B cell (primary cell): ENCODE results near the gene KCTD6. TPM values are rescaled to one million over a fixed set of nuclear protein-coding genes. Genes with fewer than 3 reads are reported as not detected.
A peak's percentile ranks its signal among the peaks of the same experiment; 100 is the strongest.

Experiments used
- ATAC-seq: fragments of 200-7000 bp; cut with Tn5 transposase; one replicate; pipeline ENCODE4 v1.10.0; 2021; ENCODE audit warnings: low read depth, mild to moderate bottlenecking, moderate number of reproducible peaks, moderate library complexity
- CTCF ChIA-PET: fragments of 350-600 bp; sonication (Branson Sonifier 250); formaldehyde crosslinking; loops from one replicate; lab custom pipeline; 2021; ENCODE audit warnings: antibody characterized with exemption, inconsistent platforms; lab: Charles Lee
- POLR2A ChIA-PET: fragments of 350-600 bp; sonication (Branson Sonifier 250); formaldehyde crosslinking; loops from one replicate; lab custom pipeline; 2021; ENCODE audit warnings: antibody characterized with exemption; lab: Charles Lee
- DNase-seq: peaks from one replicate; pipeline ENCODE4 v3.0.0; 2013
- H2AFZ ChIP-seq: 2 replicates; pipeline ENCODE4 v1.6.1; 2012; ENCODE audit warnings: mild to moderate bottlenecking, low read depth, low read length; ENCODE audit not compliant: insufficient read depth, poor library complexity, severe bottlenecking
- H3K27ac ChIP-seq, 2 donors: 1 replicate in 1 of 2; 2 replicates in 1 of 2; pipeline ENCODE4 v1.5.1; 2012 to 2013; ENCODE audit warnings: low read length in 2 of 2, mild to moderate bottlenecking in 2 of 2, moderate library complexity in 1 of 2
- H3K27me3 ChIP-seq, 4 experiments: fragments of 200-600 bp in 1 of 4; sonication (generic) in 1 of 4; replicated peaks in 1 of 4; 1 replicate in 2 of 4; 2 replicates in 2 of 4; pipeline versions ENCODE4 v1.6.1 to v1.7.0; 2013 to 2016; ENCODE audit warnings: low read length in 3 of 4, mild to moderate bottlenecking in 2 of 4, mixed read lengths in 1 of 4, moderate library complexity in 1 of 4; ENCODE audit not compliant: insufficient read depth in 4 of 4, control insufficient read depth in 3 of 4; ENCODE audit errors: control extremely low read depth in 1 of 4
- H3K36me3 ChIP-seq, 2 experiments: replicated peaks in 1 of 2; 1 replicate in 1 of 2; 2 replicates in 1 of 2; pipeline versions ENCODE4 v1.6.1 to v1.7.1; 2013; ENCODE audit warnings: low read length in 1 of 2; ENCODE audit not compliant: insufficient read depth in 2 of 2, control insufficient read depth in 1 of 2; ENCODE audit errors: control extremely low read depth in 1 of 2, extremely low read depth in 1 of 2
- H3K4me1 ChIP-seq, 2 donors: fragments of 200-600 bp in 1 of 2; sonication (generic) in 1 of 2; 1 replicate in 1 of 2; 2 replicates in 1 of 2; pipeline versions ENCODE4 v1.5.1 to v1.6.1; 2013 to 2017; ENCODE audit warnings: low read length in 2 of 2; ENCODE audit not compliant: control insufficient read depth in 2 of 2, insufficient read depth in 2 of 2
- H3K4me2 ChIP-seq: replicated peaks from 2 replicates; pipeline ENCODE3; 2012; ENCODE audit warnings: mild to moderate bottlenecking, low read depth, low read length; ENCODE audit not compliant: poor library complexity, severe bottlenecking
- H3K4me3 ChIP-seq, 5 experiments: fragments of 200-600 bp in 1 of 5; sonication (generic) in 1 of 5; 1 replicate in 3 of 5; 2 replicates in 2 of 5; pipeline versions ENCODE4 v1.5.1 to v1.7.0; 2011 to 2016; ENCODE audit warnings: low read length in 4 of 5, mild to moderate bottlenecking in 4 of 5, low read depth in 2 of 5, control low read depth in 1 of 5, moderate library complexity in 1 of 5; ENCODE audit not compliant: insufficient read depth in 1 of 5; ENCODE audit errors: control extremely low read depth in 1 of 5, extremely low read depth in 1 of 5
- H3K79me2 ChIP-seq: fragments of 200-600 bp; sonication (generic); one replicate; pipeline ENCODE4 v1.6.0; 2016; ENCODE audit warnings: low read length; ENCODE audit not compliant: control insufficient read depth, insufficient read depth
- H3K9ac ChIP-seq: fragments of 200-600 bp; sonication (generic); 2 replicates; pipeline ENCODE4 v1.6.1; 2017; ENCODE audit warnings: mild to moderate bottlenecking, low read length, moderate library complexity
- H3K9me3 ChIP-seq, 3 donors: one replicate each; pipeline versions ENCODE4 v1.6.1 to v1.7.1; 2013; ENCODE audit warnings: low read length in 2 of 3; ENCODE audit not compliant: control insufficient read depth in 2 of 3, insufficient read depth in 1 of 3; ENCODE audit errors: control extremely low read depth in 1 of 3
- H4K20me1 ChIP-seq: 2 replicates; pipeline ENCODE4 v1.6.0; 2012; ENCODE audit warnings: mild to moderate bottlenecking, low read length; ENCODE audit not compliant: insufficient read depth, control insufficient read depth, poor library complexity, severe bottlenecking
- H3K27ac Mint-ChIP-seq: one replicate; pipeline ENCODE4 v1.8.0; 2021; ENCODE audit warnings: mixed read lengths
- H3K27me3 Mint-ChIP-seq: one replicate; pipeline ENCODE4 v1.8.0; 2021; ENCODE audit warnings: mixed read lengths
- H3K4me1 Mint-ChIP-seq: one replicate; pipeline ENCODE4 v1.8.0; 2021; ENCODE audit warnings: mixed read lengths
- H3K4me3 Mint-ChIP-seq: one replicate; pipeline ENCODE4 v1.8.0; 2021; ENCODE audit warnings: mixed read lengths
- H3K9me3 Mint-ChIP-seq: one replicate; pipeline ENCODE4 v1.8.0; 2022; ENCODE audit warnings: mixed read lengths; ENCODE audit not compliant: insufficient read depth
- CTCF ChIP-seq: fragments of 200-600 bp; IDR thresholded peaks from one replicate; pipeline ENCODE4 v1.8.0; 2022; ENCODE audit warnings: antibody characterized with exemption, mild to moderate bottlenecking
- EZH2 ChIP-seq: IDR thresholded peaks from 2 replicates; pipeline ENCODE4 v1.6.1; 2012; ENCODE audit warnings: borderline replicate concordance, low read depth, mild to moderate bottlenecking, moderate library complexity, low read length; ENCODE audit not compliant: insufficient read depth, poor library complexity, severe bottlenecking
- WGBS: methylation state at CpG from one replicate; pipeline ENCODE4 v1.1.5; 2013; ENCODE audit warnings: missing lambda C conversion rate; ENCODE audit not compliant: insufficient coverage; 5-methylcytosine and 5-hydroxymethylcytosine counted together
- intact Hi-C: fragments of 100-400 bp; cut with micrococcal nuclease; formaldehyde crosslinking; loops from one replicate; pipeline ENCODE4 v1.10.0; 2022
- polyA plus RNA-seq: library from polyadenylated mRNA; depleted of rRNA; stranded (reverse); fragments of >200 nt; gene quantifications from 2 replicates; pipeline ENCODE4 v1.2.3, GENCODE V29; 2012
- total RNA-seq, 2 donors: library from RNA; stranded (reverse); fragments of 120-200 nt in 1 of 2; gene quantifications; 1 replicate in 1 of 2; 2 replicates in 1 of 2; pipeline versions ENCODE4 v1.2.3 to v1.2.4, GENCODE V29; 2013 to 2022

The KCTD6 gene
- total and polyA plus RNA-seq, 2 donors (not counting 1 experiment from before 2014, with no cell fraction given), result 7.4 to 14.6 TPM

DNA sequence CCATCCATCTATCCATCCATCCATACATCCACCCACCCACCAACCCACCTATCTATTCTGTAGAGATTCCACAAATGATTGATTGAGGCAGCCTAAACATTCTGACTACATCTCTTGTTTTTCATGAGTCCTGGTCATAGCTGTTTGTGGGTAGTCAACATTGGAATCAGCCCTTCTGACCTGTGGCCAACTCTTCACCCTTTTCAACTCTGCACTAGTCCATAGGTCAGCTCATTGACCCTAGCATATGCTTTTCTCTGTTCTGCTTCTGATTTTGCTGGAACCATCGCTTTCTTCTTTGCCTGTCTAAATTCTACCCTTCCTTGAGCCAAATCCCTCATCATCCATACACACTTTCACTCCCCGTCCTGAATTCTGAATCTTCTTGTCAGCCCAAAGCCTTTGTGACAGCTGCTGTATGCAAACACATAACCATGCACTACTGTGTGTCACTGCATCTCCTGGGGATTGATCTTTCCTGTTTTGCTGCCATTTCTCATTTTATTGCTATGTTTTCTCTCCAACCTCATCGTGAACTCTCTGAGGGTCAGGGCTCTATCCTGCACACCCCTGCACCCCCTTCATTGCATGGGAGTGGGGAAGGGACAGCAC lies 16.8 kb upstream of the KCTD6 start:
- H3K4me2 ChIP-seq, result peak overlapping the region; percentile 51
- TF ChIP-seq EZH2 (no peak), CTCF (no peak)
- DNase-seq (peak; percentile 24), ATAC-seq (peak; percentile 81)
- no peaks in the 10 kb centered on the region for H4K20me1 ChIP-seq
- peak overlapping the region; percentile 1 to 40 for H3K27ac ChIP-seq
- Mint-ChIP-seq H3K27ac (peak overlapping the region; percentile 75), H3K4me1 (peaks cover 27% of the 10 kb centered on the region), H3K9me3 (no peaks in the 10 kb centered on the region), H3K27me3 (no peaks in the 10 kb centered on the region), H3K4me3 (peak overlapping the region; percentile 76)
- peak overlapping the region; percentile 44 for H2AFZ ChIP-seq
- no peaks in the 10 kb centered on the region for H3K79me2 ChIP-seq
- intact Hi-C loops, result loop anchor here (2.0 kb wide), 1 partner anchor 16 kb away; no protein-coding TSS in a partner anchor
- CTCF ChIA-PET, result interaction anchor here (1.3 to 1.4 kb wide), 3 partner anchors 16 to 167 kb away, joined by 4 to 5 read pairs (median 5); partner anchors contain the start of gene KCTD6
- no peaks in the 10 kb centered on the region for H3K9me3 ChIP-seq
- peak overlapping the region; percentile 42 for H3K9ac ChIP-seq
- H3K27me3 ChIP-seq, result no peaks in the 10 kb centered on the region
- H3K36me3 ChIP-seq, result no peaks in the 10 kb centered on the region
- POLR2A ChIA-PET, result interaction anchor here (1.1 kb wide), 1 partner anchor 42 kb away, joined by 3 read pairs; no protein-coding TSS in a partner anchor
- peak overlapping the region in 2 of 5 experiments; percentile 2 to 4 for H3K4me3 ChIP-seq
- 46% methylated on average over 2 of the region's 3 CpGs for WGBS
- peaks cover 20 to 26% of the 10 kb centered on the region in 2 donors for H3K4me1 ChIP-seq

DNA sequence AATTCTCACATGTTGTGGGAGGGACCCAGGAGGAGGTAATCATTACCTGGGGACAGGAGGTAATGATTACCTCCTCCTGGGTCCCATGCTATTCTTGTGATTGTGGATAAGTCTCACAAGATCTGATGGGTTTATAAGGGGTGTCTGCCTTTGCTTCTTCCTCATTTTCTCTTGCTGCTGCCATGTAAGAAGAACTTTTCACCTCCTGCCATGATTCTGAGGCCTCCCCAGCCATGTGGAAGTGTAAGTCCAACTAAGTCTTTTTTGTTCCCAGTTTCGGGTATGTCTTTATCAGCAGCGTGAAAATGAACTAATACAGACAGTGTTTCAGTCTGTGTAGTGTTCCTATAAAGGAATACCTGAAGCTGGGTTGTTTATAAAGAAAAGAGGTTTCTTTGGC lies 13.1 kb upstream of the KCTD6 start:
- Histone ChIP-seq H3K4me1 (peaks cover 27 to 33% of the 10 kb centered on the region in 2 donors), H3K27me3 (no peaks in the 10 kb centered on the region), H3K9ac (no peak overlapping the region), H4K20me1 (no peaks in the 10 kb centered on the region), H2AFZ (no peak overlapping the region), H3K4me3 (no peak overlapping the region), H3K4me2 (no peak overlapping the region), H3K36me3 (no peaks in the 10 kb centered on the region), H3K79me2 (no peaks in the 10 kb centered on the region), H3K27ac (no peak overlapping the region), H3K9me3 (no peaks in the 10 kb centered on the region)
- peaks cover 30% of the 10 kb centered on the region for H3K4me1 Mint-ChIP-seq
- no peaks in the 10 kb centered on the region for H3K9me3 Mint-ChIP-seq
- WGBS, result 100% methylated on average over 2 of the region's 2 CpGs
- ChIA-PET POLR2A (interaction anchor here (1.1 kb wide), 1 partner anchor 146 kb away, joined by 3 read pairs; the partner anchor contains the start of gene PXK), CTCF (interaction anchor here (1.4 kb wide), 1 partner anchor 13 kb away, joined by 3 read pairs; no protein-coding TSS in a partner anchor)
- ATAC-seq (no peak), DNase-seq (no peak)
- TF ChIP-seq CTCF, result no peak
- TF ChIP-seq EZH2, result no peak
- no peak overlapping the region for H3K4me3 Mint-ChIP-seq
- H3K27me3 Mint-ChIP-seq, result no peaks in the 10 kb centered on the region
- intact Hi-C loops, result no loop called here
- H3K27ac Mint-ChIP-seq, result no peak overlapping the region
